Adrenal gland (tissue), 5 donors: ENCODE measurements around the gene ATP6V1C2.
A peak's percentile ranks its signal among the peaks of the same experiment; 100 is the strongest.

ENCODE experiments used
- CTCF ChIP-seq, 6 experiments: fragments of 450-650 bp in 4 of 6; fragments of 200-600 bp in 2 of 6; sonication (generic) in 1 of 6; IDR thresholded peaks; 1 replicate in 5 of 6; 2 replicates in 1 of 6; pipeline versions ENCODE4 v1.5.1 to v1.8.0; 2016 to 2021; ENCODE audit warnings: antibody characterized with exemption in 6 of 6, mild to moderate bottlenecking in 2 of 6, moderate library complexity in 1 of 6
- POLR2A ChIP-seq, 2 donors: fragments of 450-650 bp; IDR thresholded peaks; one replicate each; pipeline ENCODE4 v1.6.1; 2017; ENCODE audit warnings: antibody characterized with exemption in 2 of 2, mild to moderate bottlenecking in 2 of 2, moderate library complexity in 1 of 2
- donor health status: DM: no; HTN: no; CAD: no.

GRCh38 chr2:10678225-10678624 is 43.2 kb upstream of the ATP6V1C2 start:
- TF ChIP-seq CTCF (IDR thresholded peaks at IDR 0.05) (peak in 2 of 6 experiments; percentile 10 to 35), POLR2A (IDR thresholded peaks at IDR 0.05) (no peak)
